Activated CD8-positive, alpha-beta memory T cell treated with anti-CD3 and anti-CD28 coated beads for 48 hours (primary cell): ENCODE measurements around the gene SATL1.
"Not testable (repeated sequence)": the region's sequence is repeated elsewhere in the genome, so short reads cannot be mapped to it uniquely, and the experiment has no call there.

ENCODE experiments used
- DNase-seq, 3 experiments: peaks; one replicate each; pipeline ENCODE4 v3.0.0-alpha.2; 2020; ENCODE audit warnings: low read depth in 2 of 3, low spot score in 2 of 3

Gene SATL1

GRCh38 chrX:85109235-85109634 lies 134.3 kb downstream of the SATL1 start:
- no peak for DNase-seq

- DNase-seq, result no peak
Observed at GRCh38 chrX:85108165-85108564, 135.4 kb downstream of the SATL1 start.

GRCh38 chrX:85107407-85107806 lies 136.2 kb downstream of the SATL1 start:
- DNase-seq, result no peak

- DNase-seq, result no peak
Observed at GRCh38 chrX:85089321-85089840, 154.2 kb downstream of the SATL1 start.

- DNase-seq, result no peak
Observed at GRCh38 chrX:85084770-85085393, 158.7 kb downstream of the SATL1 start.

GRCh38 chrX:85077247-85077646 lies 166.3 kb downstream of the SATL1 start:
- DNase-seq, result not testable (repeated sequence)

- no peak for DNase-seq
Observed at GRCh38 chrX:85065512-85066198, 177.9 kb downstream of the SATL1 start.

- DNase-seq, result no peak
Observed at GRCh38 chrX:85052636-85053343, 190.8 kb downstream of the SATL1 start.

- DNase-seq, result no peak
Observed at GRCh38 chrX:85052205-85052604, 191.4 kb downstream of the SATL1 start.

- no peak for DNase-seq
Observed at GRCh38 chrX:85051627-85052026, 192.0 kb downstream of the SATL1 start.
